ACHN (cell line): ENCODE measurements around the gene CNTNAP2.

ENCODE experiments used
- DNase-seq: peaks from one replicate; pipeline ENCODE4 v3.0.0-alpha.2; 2015
- in situ Hi-C: cut with HindIII; loops from 2 replicates; pipeline ENCODE4 v1.10.0; 2017; ENCODE audit warnings: low sequenced_read_pairs, low pct_ligation_motif_present, low pct_unique_long_range_greater_than_20kb

CNTNAP2 gene

DNA sequence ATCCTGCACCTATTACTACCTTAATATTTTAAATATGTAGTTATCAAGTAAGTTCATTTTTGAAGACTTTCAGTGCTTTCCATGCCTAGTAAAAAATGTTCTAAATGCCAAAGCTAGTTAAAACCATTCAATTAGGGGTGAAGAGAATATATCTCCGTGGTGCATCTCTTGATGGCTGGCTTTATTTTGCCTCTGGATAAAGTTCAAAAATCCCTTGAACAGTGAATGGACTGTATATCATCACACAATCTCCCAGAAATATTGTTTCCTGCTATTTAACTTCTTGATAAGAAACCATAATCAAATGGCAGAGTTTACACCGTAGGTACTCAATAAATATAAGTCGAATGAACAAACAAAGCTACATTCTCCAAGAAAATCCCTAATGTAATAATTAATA lies 1360.9 kb downstream of the CNTNAP2 start:
- in situ Hi-C loops: no loop called here
- no peak for DNase-seq

GRCh38 chr7:147478796-147479195 lies 1362.2 kb downstream of the CNTNAP2 start:
- DNase-seq: no peak
- in situ Hi-C loops: no loop called here

DNA sequence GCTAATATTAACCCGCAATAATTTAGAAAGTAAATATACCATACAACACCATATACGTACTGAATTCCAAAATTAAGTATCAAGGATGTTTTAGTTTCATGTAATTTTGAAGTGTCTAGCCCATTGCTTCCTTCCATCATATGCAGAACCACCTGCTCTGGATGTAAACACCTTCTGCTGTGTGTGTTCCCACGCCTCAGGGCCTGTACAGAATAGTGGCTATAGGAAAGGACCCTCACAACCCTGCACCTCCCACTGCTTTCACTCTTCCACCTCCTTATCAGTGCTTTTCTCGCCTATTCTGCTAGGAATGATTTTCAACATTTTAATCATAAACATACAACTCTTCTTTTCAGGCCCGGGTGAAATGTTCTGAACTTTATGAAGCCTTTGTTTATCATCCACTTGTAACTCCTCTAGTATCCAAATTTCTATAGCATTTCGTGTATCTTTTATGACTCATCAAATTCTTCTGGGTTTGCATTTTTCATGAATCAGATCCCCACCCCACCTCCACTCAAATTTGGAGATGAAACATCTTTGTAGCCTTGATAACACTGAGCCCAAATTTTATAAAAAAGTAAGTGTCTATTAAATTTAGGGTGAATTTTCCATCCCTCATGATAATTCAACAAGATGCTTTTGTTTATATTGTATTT lies 1367.2 kb downstream of the CNTNAP2 start:
- in situ Hi-C loops: no loop called here

GRCh38 chr7:147485660-147486210 lies 1369.1 kb downstream of the CNTNAP2 start:
- DNase-seq: no peak
- in situ Hi-C loops: no loop called here

More for the DNA sequence above, 1367.2 kb downstream of the CNTNAP2 start:
- no peak for DNase-seq

DNA sequence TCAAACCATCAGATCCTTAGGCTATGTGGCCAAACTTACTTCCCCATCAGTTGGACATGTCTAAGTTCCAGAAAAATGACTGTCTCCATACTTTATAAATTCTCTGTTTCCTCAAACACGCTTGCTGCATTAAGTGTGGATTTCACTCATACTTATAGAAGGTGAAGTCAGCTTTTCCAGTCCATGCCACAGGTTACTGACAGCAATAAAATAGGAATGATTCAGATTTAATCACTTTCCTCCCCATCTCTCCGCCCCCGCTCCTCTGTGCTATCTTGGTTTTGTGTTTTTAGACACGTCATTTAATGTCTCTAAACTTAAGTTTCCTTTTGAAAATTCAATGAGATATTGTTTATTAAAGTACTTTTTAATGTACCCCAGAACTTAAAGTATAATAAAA lies 1376.0 kb downstream of the CNTNAP2 start:
- no peak for DNase-seq
- in situ Hi-C loops: no loop called here

DNA sequence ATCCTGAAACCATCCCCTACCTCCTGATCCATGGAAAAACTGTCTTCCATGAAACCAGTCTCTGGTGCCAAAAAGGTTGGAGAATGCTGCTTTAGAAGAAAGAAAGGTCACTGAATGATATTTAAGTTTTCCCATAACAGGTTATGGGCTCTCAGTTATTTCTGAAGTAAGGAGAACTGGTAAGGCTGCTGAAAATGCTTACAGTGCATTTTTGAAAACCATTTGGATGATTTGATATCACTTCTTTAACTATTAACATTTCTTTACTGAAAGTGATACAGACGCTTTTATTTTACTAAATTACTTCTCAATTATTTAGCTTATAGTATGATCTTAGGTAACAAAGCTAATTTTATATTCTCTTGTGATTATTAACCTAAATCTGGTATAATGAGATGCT lies 1379.6 kb downstream of the CNTNAP2 start:
- no peak for DNase-seq
- in situ Hi-C loops: no loop called here

- DNase-seq: no peak
- in situ Hi-C loops: no loop called here
These were observed 1380.6 kb downstream of the CNTNAP2 start for GRCh38 chr7:147497246-147497645.

- in situ Hi-C loops: no loop called here
- DNase-seq: no peak
These were observed 1381.5 kb downstream of the CNTNAP2 start for GRCh38 chr7:147498081-147498480.

GRCh38 chr7:147509035-147509501 lies 1392.5 kb downstream of the CNTNAP2 start:
- DNase-seq: no peak

DNA sequence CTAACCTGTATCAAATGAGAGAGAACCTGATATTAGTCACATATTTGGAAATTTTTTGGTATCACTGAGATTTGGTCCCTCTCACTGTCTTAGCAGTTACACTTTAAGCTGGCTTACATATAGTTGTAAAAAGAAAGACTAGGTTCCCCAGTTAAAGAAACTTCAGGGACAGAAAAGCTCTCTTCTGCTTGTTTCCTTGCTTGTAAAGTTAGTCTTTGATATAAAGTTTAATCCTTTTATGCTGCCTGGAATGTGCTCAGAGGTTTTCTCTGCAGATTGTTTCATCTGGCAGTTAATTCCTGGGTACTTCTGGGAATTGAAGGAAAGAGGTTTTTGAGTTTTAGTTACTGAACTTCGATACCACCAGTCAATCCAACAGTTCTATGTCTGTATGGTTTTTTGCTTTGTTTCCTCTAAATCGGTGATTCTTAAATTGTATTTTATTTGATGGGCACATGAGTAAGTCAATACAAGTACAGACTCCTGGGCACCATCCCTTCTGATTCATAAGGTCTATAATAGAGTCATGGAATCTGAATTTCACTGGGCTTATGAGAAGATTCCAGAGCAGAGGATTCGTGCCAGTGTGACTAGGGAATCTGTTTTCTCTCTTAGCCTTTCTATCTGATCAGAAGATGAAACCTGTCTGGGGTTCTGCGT lies 1393.1 kb downstream of the CNTNAP2 start:
- in situ Hi-C loops: no loop called here
- no peak for DNase-seq

More at GRCh38 chr7:147509035-147509501, 1392.5 kb downstream of the CNTNAP2 start:
- in situ Hi-C loops: no loop called here

GRCh38 chr7:147510201-147510542 lies 1393.6 kb downstream of the CNTNAP2 start:
- no peak for DNase-seq
- in situ Hi-C loops: no loop called here

DNA sequence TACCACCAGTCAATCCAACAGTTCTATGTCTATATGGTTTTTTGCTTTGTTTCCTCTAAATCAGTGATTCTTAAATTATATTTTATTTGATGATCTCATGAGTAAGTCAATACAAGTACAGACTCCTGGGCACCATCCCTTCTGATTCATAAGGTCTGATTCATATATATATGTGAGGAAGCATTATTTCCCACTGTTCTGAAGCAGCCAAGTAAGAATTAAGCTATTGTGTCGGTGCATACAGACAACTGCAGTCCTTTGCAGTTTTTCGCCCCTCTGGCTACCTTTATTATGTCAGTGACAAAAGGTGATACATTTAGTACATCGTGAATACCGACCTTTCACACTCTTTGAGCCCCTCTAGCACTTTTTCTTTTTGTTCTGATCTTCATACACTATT lies 1394.3 kb downstream of the CNTNAP2 start:
- DNase-seq: no peak
- in situ Hi-C loops: no loop called here

DNA sequence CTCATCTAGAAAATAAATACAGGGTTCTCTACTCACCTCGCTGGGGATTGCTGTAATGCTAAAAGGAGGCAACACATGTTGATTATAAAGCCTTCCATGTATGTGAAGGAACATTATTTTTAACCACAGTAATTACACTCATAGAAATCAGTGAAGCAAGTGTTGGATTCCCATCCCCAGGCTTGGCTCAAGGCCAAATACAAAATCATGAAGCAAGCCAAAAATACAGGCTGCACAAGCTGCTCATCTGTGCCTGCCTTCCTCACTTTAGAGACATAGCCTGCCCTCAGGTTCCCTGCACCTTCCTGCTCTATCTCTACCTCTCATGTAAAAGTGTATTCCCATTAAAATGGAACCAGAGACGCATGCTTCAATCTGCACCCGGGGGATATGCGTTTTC lies 1396.8 kb downstream of the CNTNAP2 start:
- no peak for DNase-seq
- in situ Hi-C loops: no loop called here

- in situ Hi-C loops: no loop called here
- DNase-seq: no peak
These were observed 1399.8 kb downstream of the CNTNAP2 start for GRCh38 chr7:147516391-147516790.

DNA sequence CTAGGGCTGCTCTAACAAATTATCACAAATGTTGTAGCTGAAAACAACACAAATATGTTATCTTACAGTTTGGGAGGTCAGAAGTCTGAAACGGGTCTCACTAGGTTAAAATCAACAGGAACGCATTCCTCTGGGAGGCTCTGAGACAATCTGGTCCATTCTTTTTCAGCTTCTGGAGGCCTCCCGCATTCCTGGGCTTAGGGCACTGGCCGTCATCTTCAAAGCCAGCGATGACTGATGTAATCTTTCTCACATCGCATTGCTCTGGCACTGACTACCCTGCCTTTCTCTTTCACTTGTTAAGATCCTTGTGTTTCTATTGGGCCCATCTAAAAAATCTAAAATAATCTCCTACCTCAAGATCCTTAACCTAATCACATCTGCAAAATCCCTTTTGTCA lies 1402.5 kb downstream of the CNTNAP2 start:
- in situ Hi-C loops: no loop called here
- no peak for DNase-seq

GRCh38 chr7:147523056-147523455 lies 1406.5 kb downstream of the CNTNAP2 start:
- in situ Hi-C loops: no loop called here
- DNase-seq: no peak

GRCh38 chr7:147524726-147525250 lies 1408.2 kb downstream of the CNTNAP2 start:
- in situ Hi-C loops: no loop called here
- no peak for DNase-seq

DNA sequence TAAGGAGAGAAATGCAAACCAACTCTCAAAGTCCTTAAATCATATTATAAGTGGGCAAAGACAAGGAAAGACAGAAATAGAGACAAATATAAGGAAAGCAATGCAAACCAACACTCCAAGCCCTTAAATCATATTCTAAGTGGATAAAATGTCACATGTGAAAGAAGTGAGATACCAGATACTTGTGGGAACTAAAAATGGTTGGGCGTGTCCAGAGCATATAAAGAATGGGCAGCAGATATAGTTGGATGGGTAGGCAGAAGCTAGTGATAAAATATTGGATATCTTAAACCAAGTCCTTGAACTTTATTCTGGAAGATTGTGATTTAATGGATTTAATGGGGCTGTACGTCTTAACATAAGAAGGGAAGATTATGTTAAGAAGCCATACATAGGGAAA lies 1408.7 kb downstream of the CNTNAP2 start:
- in situ Hi-C loops: no loop called here
- DNase-seq: no peak

DNA sequence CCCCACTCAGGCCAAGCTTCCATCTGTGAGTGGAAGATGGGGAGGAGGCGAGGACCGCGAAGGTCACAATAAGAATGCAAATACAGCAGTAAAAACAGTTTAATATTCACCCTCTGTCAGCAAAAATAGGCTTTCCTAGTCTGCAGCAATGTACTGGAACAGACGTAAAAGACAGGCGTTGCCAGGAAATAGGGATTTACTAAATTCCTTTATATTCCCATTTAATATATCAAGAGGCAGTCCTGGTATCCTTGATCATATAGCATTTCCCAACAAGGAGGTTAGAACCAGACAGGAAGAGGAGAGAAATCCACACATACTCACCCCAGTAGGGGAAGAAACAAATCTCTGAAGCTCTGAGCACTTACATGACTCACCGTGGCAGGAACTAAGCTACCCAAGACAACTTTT lies 1419.1 kb downstream of the CNTNAP2 start:
- in situ Hi-C loops: no loop called here
- DNase-seq: no peak

GRCh38 chr7:147539685-147540084 lies 1423.1 kb downstream of the CNTNAP2 start:
- DNase-seq: no peak
- in situ Hi-C loops: no loop called here
